PC-3 (cell line): ENCODE results near the gene SLC38A10. TPM values are rescaled to one million over a fixed set of nuclear protein-coding genes. Genes with fewer than 3 reads are reported as not detected.

ENCODE experiments used
- ATAC-seq: fragments of 200-7000 bp; cut with Tn5 transposase; 2 replicates; pipeline ENCODE4 v1.9.1; 2020; ENCODE audit warnings: mild to moderate bottlenecking, moderate library complexity
- BruUV-seq: library from RNA; stranded (reverse); fragments of 400-500 nt; replicated peaks from 2 replicates; lab custom pipeline; 2021; lab: Mats Ljungman, UMichigan
- CTCF ChIA-PET: fragments of 300-600 bp; sonication (Branson Sonifier 250); formaldehyde crosslinking; loops from one replicate; lab custom pipeline; 2022; ENCODE audit warnings: antibody characterized with exemption; lab: Charles Lee
- POLR2A ChIA-PET: fragments of 300-600 bp; sonication (Branson Sonifier 250); formaldehyde crosslinking; loops from one replicate; lab custom pipeline; 2022; ENCODE audit warnings: antibody characterized with exemption; ENCODE audit not compliant: unreplicated experiment; lab: Charles Lee
- DNase-seq: peaks from one replicate; pipeline ENCODE4 v3.0.0-alpha.2; 2015
- H2AFZ ChIP-seq: fragments of 300-600 bp; sonication (generic); 2 replicates; pipeline ENCODE4 v1.6.0; 2016; ENCODE audit warnings: antibody characterized with exemption, low read length
- H3F3A ChIP-seq: fragments of 300-600 bp; sonication (generic); one replicate; pipeline ENCODE4 v1.6.0; 2017; ENCODE audit warnings: antibody characterized with exemption, low read length, control low read depth, mild to moderate bottlenecking; ENCODE audit not compliant: unreplicated experiment
- H3K27ac ChIP-seq: fragments of 300-600 bp; sonication (generic); 2 replicates; pipeline ENCODE4 v1.5.1; 2016; ENCODE audit warnings: mild to moderate bottlenecking, low read length
- H3K27me3 ChIP-seq: fragments of 300-600 bp; sonication (generic); 2 replicates; pipeline ENCODE4 v1.6.1; 2016; ENCODE audit warnings: low read length, mixed read lengths
- H3K36me3 ChIP-seq: fragments of 300-600 bp; sonication (generic); 2 replicates; pipeline ENCODE4 v1.6.1; 2016; ENCODE audit warnings: low read depth, mixed run types, low read length, mixed read lengths
- H3K4me1 ChIP-seq: fragments of 300-600 bp; sonication (generic); 2 replicates; pipeline ENCODE4 v1.5.1; 2016; ENCODE audit warnings: low read length; ENCODE audit not compliant: insufficient read depth
- H3K4me2 ChIP-seq: fragments of 300-600 bp; sonication (generic); 2 replicates; pipeline ENCODE4 v1.6.0; 2016; ENCODE audit warnings: low read length
- H3K4me3 ChIP-seq: fragments of 300-600 bp; sonication (generic); 2 replicates; pipeline ENCODE4 v1.5.1; 2016; ENCODE audit warnings: mild to moderate bottlenecking, low read length, mixed read lengths
- H3K79me2 ChIP-seq: fragments of 300-600 bp; sonication (generic); 2 replicates; pipeline ENCODE4 v1.6.1; 2017; ENCODE audit warnings: low read length, mixed read lengths
- H3K9ac ChIP-seq: fragments of 300-600 bp; sonication (generic); 2 replicates; pipeline ENCODE4 v1.6.0; 2016; ENCODE audit warnings: mild to moderate bottlenecking, low read length
- H3K9me2 ChIP-seq: fragments of 300-600 bp; sonication (generic); replicated peaks from 2 replicates; pipeline ENCODE4 v1.6.1; 2016; ENCODE audit warnings: mixed run types, low read length, mixed read lengths
- H3K9me3 ChIP-seq: fragments of 300-600 bp; sonication (generic); 2 replicates; pipeline ENCODE4 v1.6.1; 2016; ENCODE audit warnings: low read length, mixed read lengths
- H4K20me1 ChIP-seq: fragments of 300-600 bp; sonication (generic); 2 replicates; pipeline ENCODE4 v1.6.1; 2016; ENCODE audit warnings: low read length, mixed read lengths
- EZH2 ChIP-seq: fragments of 300-600 bp; sonication (generic); IDR thresholded peaks from one replicate; pipeline ENCODE4 v1.6.1; 2017; ENCODE audit warnings: antibody characterized with exemption, mild to moderate bottlenecking, low read length; ENCODE audit not compliant: unreplicated experiment
- EZH2phosphoT487 ChIP-seq: fragments of 300-600 bp; sonication (generic); IDR thresholded peaks from 2 replicates; pipeline ENCODE4 v1.6.1; 2018; ENCODE audit warnings: mild to moderate bottlenecking, antibody characterized with exemption, low read length, borderline replicate concordance
- intact Hi-C: fragments of 100-400 bp; cut with micrococcal nuclease; formaldehyde crosslinking; loops from 2 replicates; pipeline ENCODE4 v1.9.0; 2023
- total RNA-seq: library from RNA; depleted of rRNA; stranded (reverse); fragments of >200 nt; gene quantifications from 2 replicates; pipeline ENCODE4 v1.2.3, GENCODE V29; 2014
- TF ChIP-seq, protein P1 (sequence below): fragments of 300-600 bp; sonication (generic); conservative IDR thresholded peaks from 2 replicates; pipeline ENCODE4 v1.5.1; 2017; ENCODE audit warnings: antibody characterized with exemption, low read depth, mild to moderate bottlenecking, low read length

SLC38A10 gene
- total RNA-seq, 1 experiment from 2014 or later = 77.8 TPM

DNA sequence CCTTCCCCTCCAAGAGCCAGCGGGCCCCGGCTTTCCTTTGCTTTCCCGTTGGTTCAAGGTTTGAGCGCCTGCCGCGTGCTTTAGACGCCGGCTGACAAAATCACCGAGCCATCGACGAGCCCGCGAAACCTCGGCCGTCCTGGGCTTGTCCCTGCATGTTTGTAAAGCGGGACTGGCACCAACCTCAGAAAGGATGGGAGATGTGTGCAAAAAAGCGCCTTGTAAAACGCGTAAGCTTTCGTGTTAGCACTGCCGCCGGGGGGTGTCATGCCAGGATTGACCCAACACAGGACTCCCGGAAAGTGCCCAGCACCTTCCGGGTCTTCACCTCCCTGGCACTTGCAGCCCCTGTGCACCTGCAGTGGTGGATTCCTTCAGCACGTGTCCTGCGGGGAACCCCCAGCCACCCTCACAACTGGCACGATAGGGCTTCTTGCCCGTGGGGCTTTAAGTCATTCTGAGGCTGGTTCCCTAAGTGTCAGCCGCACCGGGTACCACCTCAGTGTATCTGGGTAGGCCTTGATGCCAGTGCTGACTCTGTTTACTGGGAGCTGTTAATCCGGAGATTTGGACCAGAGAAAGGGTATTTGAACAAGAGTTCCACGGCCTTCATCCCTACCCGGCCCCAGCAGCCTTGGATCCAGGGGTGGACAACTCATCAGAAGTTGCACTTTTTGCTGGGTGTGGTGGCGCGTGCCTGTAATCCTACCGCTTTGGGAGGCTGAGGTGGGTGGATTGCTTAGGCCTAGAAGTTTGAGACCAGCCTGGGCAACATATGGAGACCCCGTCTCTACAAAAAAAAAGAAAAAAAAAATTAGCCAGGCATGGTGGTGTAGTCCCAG is 55.2 kb downstream of the SLC38A10 start:
- Histone ChIP-seq H3K4me1 (peaks cover 18% of the 10 kb centered on the region; the same call in 1 of the 2 replicates), H3K36me3 (no peaks in the 10 kb centered on the region; the same call in 1 of the 2 replicates), H3K79me2 (peaks cover 45% of the 10 kb centered on the region), H4K20me1 (no peaks in the 10 kb centered on the region), H3K27me3 (no peaks in the 10 kb centered on the region), H2AFZ (peak overlapping the region; percentile 25; the same call in 1 of the 2 replicates), H3K27ac (peak overlapping the region; percentile 19), H3K4me2 (peak overlapping the region; percentile 97), H3K4me3 (peak overlapping the region; percentile 77), H3K9me3 (no peaks in the 10 kb centered on the region), H3K9me2 (no peaks in the 10 kb centered on the region), H3F3A (no peaks in the 10 kb centered on the region), H3K9ac (peak overlapping the region; percentile 89)
- ChIA-PET POLR2A (interaction anchor here (1.0 kb wide), 1 partner anchor 17 kb away, joined by 3 read pairs; no protein-coding TSS in a partner anchor), CTCF (interaction anchor here (0.6 to 1.0 kb wide), 2 partner anchors 63 to 245 kb away, joined by 3 read pairs; no protein-coding TSS in a partner anchor)
- peak; percentile 22 for DNase-seq
- intact Hi-C loops = no loop called here
- BruUV-seq = TSS peak; percentile 50
- TF ChIP-seq, protein P1, sequence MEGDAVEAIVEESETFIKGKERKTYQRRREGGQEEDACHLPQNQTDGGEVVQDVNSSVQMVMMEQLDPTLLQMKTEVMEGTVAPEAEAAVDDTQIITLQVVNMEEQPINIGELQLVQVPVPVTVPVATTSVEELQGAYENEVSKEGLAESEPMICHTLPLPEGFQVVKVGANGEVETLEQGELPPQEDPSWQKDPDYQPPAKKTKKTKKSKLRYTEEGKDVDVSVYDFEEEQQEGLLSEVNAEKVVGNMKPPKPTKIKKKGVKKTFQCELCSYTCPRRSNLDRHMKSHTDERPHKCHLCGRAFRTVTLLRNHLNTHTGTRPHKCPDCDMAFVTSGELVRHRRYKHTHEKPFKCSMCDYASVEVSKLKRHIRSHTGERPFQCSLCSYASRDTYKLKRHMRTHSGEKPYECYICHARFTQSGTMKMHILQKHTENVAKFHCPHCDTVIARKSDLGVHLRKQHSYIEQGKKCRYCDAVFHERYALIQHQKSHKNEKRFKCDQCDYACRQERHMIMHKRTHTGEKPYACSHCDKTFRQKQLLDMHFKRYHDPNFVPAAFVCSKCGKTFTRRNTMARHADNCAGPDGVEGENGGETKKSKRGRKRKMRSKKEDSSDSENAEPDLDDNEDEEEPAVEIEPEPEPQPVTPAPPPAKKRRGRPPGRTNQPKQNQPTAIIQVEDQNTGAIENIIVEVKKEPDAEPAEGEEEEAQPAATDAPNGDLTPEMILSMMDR = no peak
- 0 out of 2 replicates have a peak, but pooled peaks have one; percentile 1 for ATAC-seq

GRCh38 chr17:81238815-81239713 is 56.0 kb downstream of the SLC38A10 start, which contains the start of the genes NDUFAF8 and TEPSIN:
Gene NDUFAF8 (plus strand): TSS chr17:81239318. CDS start chr17:81239364, 46 bp downstream.
Gene TEPSIN (minus strand): TSS chr17:81239055. CDS start chr17:81239033, 22 bp downstream.
- ChIA-PET POLR2A (interaction anchor here (0.5 to 1.0 kb wide), 4 partner anchors 16 to 183 kb away, joined by 3 to 4 read pairs (median 3); partner anchors contain the start of gene SLC38A10), CTCF (interaction anchor here (0.8 to 1.0 kb wide), 2 partner anchors 16 to 245 kb away, joined by 3 read pairs; partner anchors contain the start of gene CEP131)
- Histone ChIP-seq H2AFZ (peak within 1 kb of the TSS; percentile 79), H3K79me2 (peaks cover 45% of the 10 kb centered on the region), H3K9me3 (no peaks in the 10 kb centered on the region), H3K9me2 (no peaks in the 10 kb centered on the region), H3K9ac (peak within 1 kb of the TSS; percentile 89), H3K36me3 (no peaks in the 10 kb centered on the region; the same call in 1 of the 2 replicates), H3K4me2 (peak within 1 kb of the TSS; percentile 97), H3K4me3 (peak within 1 kb of the TSS; percentile 77), H3F3A (no peaks in the 10 kb centered on the region), H4K20me1 (no peaks in the 10 kb centered on the region), H3K27ac (peak within 1 kb of the TSS; percentile 19), H3K4me1 (peaks cover 18% of the 10 kb centered on the region; the same call in 1 of the 2 replicates), H3K27me3 (no peaks in the 10 kb centered on the region)
- intact Hi-C loops = loop anchor here (1.0 kb wide), 1 partner anchor 16 kb away; no protein-coding TSS in a partner anchor
- no TSS peak for BruUV-seq
- no peak for TF ChIP-seq EZH2phosphoT487
- TF ChIP-seq, protein P1 = no peak
- TF ChIP-seq EZH2 = no peak
- DNase-seq (peak; percentile 99), ATAC-seq (peak; percentile 96)
